GM21528 (cell line): Measurements from ENCODE around the gene ZIC5.

Source experiments
- ATAC-seq: cut with Tn5 transposase; IDR thresholded peaks from one replicate; pipeline ENCODE4 v1.9.1; 2021; ENCODE audit warnings: mild to moderate bottlenecking, moderate library complexity; ENCODE audit not compliant: unreplicated experiment, low FRiP score

ZIC5 gene

GRCh38 chr13:99941086-99941485, 30.5 kb downstream of the ZIC5 start:
- ATAC-seq, result no peak

- ATAC-seq, result no peak
These were observed 32.9 kb downstream of the ZIC5 start for GRCh38 chr13:99938635-99939034.

- ATAC-seq, result no peak
These were observed 35.8 kb downstream of the ZIC5 start for GRCh38 chr13:99935772-99936171.

GRCh38 chr13:99932912-99933311, 38.7 kb downstream of the ZIC5 start:
- no peak for ATAC-seq

GRCh38 chr13:99930925-99931324, 40.6 kb downstream of the ZIC5 start:
- ATAC-seq, result no peak

GRCh38 chr13:99929866-99930265, 41.7 kb downstream of the ZIC5 start:
- no peak for ATAC-seq

GRCh38 chr13:99926014-99926731, 45.4 kb downstream of the ZIC5 start:
- ATAC-seq, result no peak

- no peak for ATAC-seq
These were observed 47.5 kb downstream of the ZIC5 start for GRCh38 chr13:99923877-99924582.

GRCh38 chr13:99922631-99923404, 48.7 kb downstream of the ZIC5 start:
- no peak for ATAC-seq

- ATAC-seq, result no peak
These were observed 52.4 kb downstream of the ZIC5 start for GRCh38 chr13:99919132-99919531.

- peak; percentile 61 for ATAC-seq
These were observed 55.0 kb downstream of the ZIC5 start for GRCh38 chr13:99916366-99917103.

GRCh38 chr13:99913167-99913566, 58.4 kb downstream of the ZIC5 start:
- no peak for ATAC-seq
